ENCODE data around the gene NHLRC4. TPM values are rescaled to one million over a fixed set of nuclear protein-coding genes. Genes with fewer than 3 reads are reported as not detected.

Gene NHLRC4
- total and polyA plus RNA-seq, 2 of the 13 experiments (the other 11 are each of a cell fraction or from before 2014, with no cell fraction given): 0.40 to 0.59 TPM

DNA sequence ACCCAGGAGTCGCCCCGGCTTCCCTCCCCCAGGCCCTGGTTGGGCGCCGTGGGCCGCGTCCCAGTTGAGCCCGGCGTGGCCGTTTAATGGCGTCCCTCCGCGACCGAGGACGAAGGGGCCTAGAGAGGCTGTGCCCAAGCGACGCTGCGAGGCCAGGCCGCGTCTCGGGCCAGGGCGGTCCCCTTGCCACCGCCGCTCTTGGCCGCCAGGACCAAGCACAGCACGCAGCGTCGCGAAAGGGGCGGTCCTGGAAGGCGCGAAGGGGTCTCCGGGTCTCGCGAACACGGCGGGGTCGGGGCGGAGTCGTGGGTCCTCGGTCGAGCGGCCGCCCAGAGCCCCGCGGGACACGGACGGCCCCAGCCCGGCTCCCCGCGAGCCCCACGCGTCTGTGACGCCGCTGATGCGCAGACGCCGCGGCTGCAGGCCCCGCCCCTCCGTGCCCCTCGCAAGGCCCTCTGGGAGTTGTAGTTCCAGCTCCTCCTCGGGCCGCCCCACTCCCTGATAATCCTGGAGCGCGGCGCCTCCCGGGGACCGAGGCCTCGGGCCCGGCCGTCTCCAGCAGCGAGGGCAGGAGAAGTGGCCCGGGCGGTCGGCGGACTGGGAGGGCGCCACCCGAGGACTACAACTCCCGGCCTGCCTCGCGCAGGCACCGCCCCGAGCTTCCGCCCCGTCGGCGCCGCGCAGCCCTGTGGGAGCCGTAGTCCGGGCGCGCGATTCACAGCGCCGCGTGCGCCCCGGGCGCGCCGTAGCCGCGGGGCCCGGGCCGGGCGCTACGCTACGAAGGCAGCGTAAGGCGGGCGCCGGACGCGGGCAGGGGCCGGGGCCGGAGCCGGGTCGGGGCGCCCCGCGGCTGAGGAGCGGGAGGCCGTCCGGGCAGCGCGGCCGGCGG is 39.5 kb upstream of the NHLRC4 start, which contains the start of gene CAPN15 (continued):
- TF ChIP-seq DBP (CRISPR knock-in tag; IDR thresholded peaks at IDR 0.05; ENCODE audit: not compliant biosample characterization) (peak; percentile 76), ZNF552 (CRISPR knock-in tag; IDR thresholded peaks at IDR 0.05; ENCODE audit: borderline replicate concordance) (peak; percentile 18; the same call in 1 of the 2 replicates), SKI (IDR thresholded peaks at IDR 0.05; ENCODE audit: partially characterized antibody) (peak; percentile 94), ZNF205 (CRISPR knock-in tag; IDR thresholded peaks at IDR 0.05) (0 out of 2 replicates have a peak, but pooled peaks have one; percentile 22), NPAS2 (CRISPR knock-in tag; IDR thresholded peaks at IDR 0.05; ENCODE audit: borderline replicate concordance) (0 out of 2 replicates have a peak, but pooled peaks have one; percentile 6), ZSCAN31 (CRISPR knock-in tag; IDR thresholded peaks at IDR 0.05; ENCODE audit: low read depth) (peak; percentile 42; the same call in 1 of the 2 replicates), FOXO4 (CRISPR knock-in tag; conservative IDR thresholded peaks at IDR 0.05) (no peak), CBX1 (IDR thresholded peaks at IDR 0.05; ENCODE audit: low read depth) (no peak), RBFOX2 (IDR thresholded peaks at IDR 0.05; ENCODE audit: low read depth, low read length) (peak; percentile 94), CC2D1A (CRISPR knock-in tag; IDR thresholded peaks at IDR 0.05) (no peak), ZNF224 (CRISPR knock-in tag; IDR thresholded peaks at IDR 0.05) (no peak), ZNF260 (CRISPR knock-in tag; IDR thresholded peaks at IDR 0.05; ENCODE audit: borderline replicate concordance, low read depth) (no peak), ATF7-NPFF (CRISPR knock-in tag; IDR thresholded peaks at IDR 0.05; ENCODE audit: low read depth) (peak; percentile 48; the same call in 1 of the 2 replicates), ZNF768 (CRISPR knock-in tag; IDR thresholded peaks at IDR 0.05) (peak; percentile 62; the same call in 1 of the 2 replicates), SOX13 (IDR thresholded peaks at IDR 0.05) (no peak), SOX13 (CRISPR knock-in tag; conservative IDR thresholded peaks at IDR 0.05 in 1 of 2, IDR thresholded peaks at IDR 0.05 in 1 of 2) (no peak; a peak in 1 of 4 replicates), ZNF234 (CRISPR knock-in tag; conservative IDR thresholded peaks at IDR 0.05) (no peak), CAMTA2 (CRISPR knock-in tag; IDR thresholded peaks at IDR 0.05; ENCODE audit: borderline replicate concordance) (0 out of 2 replicates have a peak, but pooled peaks have one; percentile 72), REXO4 (CRISPR knock-in tag; IDR thresholded peaks at IDR 0.05; ENCODE audit: borderline replicate concordance) (no peak), ATF2 (CRISPR knock-in tag; IDR thresholded peaks at IDR 0.05) (no peak), JARID2 (CRISPR knock-in tag; IDR thresholded peaks at IDR 0.05; ENCODE audit: insufficient replicate concordance) (no peak), AGO2 (optimal IDR thresholded peaks at IDR 0.05; ENCODE audit: low read depth, low read length) (peak; percentile 94), KDM5A (IDR thresholded peaks at IDR 0.05; ENCODE audit: borderline replicate concordance, low read length) (peak; percentile 31; the same call in 1 of the 2 replicates), ZC3H13 (CRISPR knock-in tag; IDR thresholded peaks at IDR 0.05) (peak; percentile 15; the same call in 1 of the 2 replicates)
